WTC11 (cell line): ENCODE data around the gene PLD1. TPM values are rescaled to one million over a fixed set of nuclear protein-coding genes. Genes with fewer than 3 reads are reported as not detected.

Experiments
- ATAC-seq: fragments of 200-7000 bp; cut with Tn5 transposase; 2 replicates; pipeline ENCODE4 v1.10.0; 2021; ENCODE audit warnings: mild to moderate bottlenecking, moderate library complexity
- CTCF ChIA-PET: fragments of 300-600 bp; sonication (Branson Sonifier 250); formaldehyde crosslinking; loops from one replicate; lab custom pipeline; 2021; ENCODE audit warnings: antibody characterized with exemption; lab: Charles Lee
- POLR2A ChIA-PET: fragments of 350-600 bp; sonication (Branson Sonifier 250); formaldehyde crosslinking; loops from one replicate; lab custom pipeline; 2021; ENCODE audit warnings: antibody characterized with exemption; lab: Charles Lee
- DNase-seq: peaks from one replicate; pipeline ENCODE4 v3.0.0; 2021; ENCODE audit warnings: low spot score
- H3K27ac Mint-ChIP-seq: 2 replicates; pipeline ENCODE4 v1.8.0; 2021; ENCODE audit warnings: mixed read lengths
- H3K27me3 Mint-ChIP-seq: 2 replicates; pipeline ENCODE4 v1.8.0; 2021; ENCODE audit warnings: low read depth, mild to moderate bottlenecking, moderate library complexity, mixed read lengths
- H3K36me3 Mint-ChIP-seq: 2 replicates; pipeline ENCODE4 v1.8.0; 2021; ENCODE audit warnings: mixed read lengths
- H3K4me1 Mint-ChIP-seq: 2 replicates; pipeline ENCODE4 v1.8.0; 2022; ENCODE audit warnings: mixed read lengths
- H3K4me3 Mint-ChIP-seq: 2 replicates; pipeline ENCODE4 v1.8.0; 2021; ENCODE audit warnings: mild to moderate bottlenecking, moderate library complexity, mixed read lengths
- H3K9me3 Mint-ChIP-seq: 2 replicates; pipeline ENCODE4 v1.8.0; 2021; ENCODE audit warnings: mixed read lengths
- ARID4B ChIP-seq: sonication (generic); formaldehyde crosslinking; IDR thresholded peaks from 2 replicates; pipeline ENCODE4 v1.8.0; 2023; ENCODE audit warnings: missing genetic modification reagents, mild to moderate bottlenecking, borderline replicate concordance
- FOXP4 ChIP-seq: sonication (generic); formaldehyde crosslinking; IDR thresholded peaks from 2 replicates; pipeline ENCODE4 v1.8.0; 2022; ENCODE audit warnings: mild to moderate bottlenecking, missing genetic modification reagents
- JUN ChIP-seq: sonication (generic); formaldehyde crosslinking; IDR thresholded peaks from 2 replicates; pipeline ENCODE4 v1.8.0; 2023; ENCODE audit warnings: mild to moderate bottlenecking, missing genetic modification reagents
- KAT7 ChIP-seq: sonication (generic); formaldehyde crosslinking; IDR thresholded peaks from 2 replicates; pipeline ENCODE4 v1.8.1; 2023; ENCODE audit warnings: missing genetic modification reagents, mild to moderate bottlenecking, borderline replicate concordance
- NR1H2 ChIP-seq: sonication (generic); formaldehyde crosslinking; IDR thresholded peaks from 2 replicates; pipeline ENCODE4 v1.9.0; 2021; ENCODE audit warnings: mild to moderate bottlenecking, moderate library complexity, missing genetic modification reagents
- NR3C1 ChIP-seq: sonication (generic); formaldehyde crosslinking; conservative IDR thresholded peaks from 2 replicates; pipeline ENCODE4 v1.8.1; 2023; ENCODE audit warnings: low read depth, mild to moderate bottlenecking, missing genetic modification reagents
- PRRX2 ChIP-seq: fragments of 250-450 bp; sonication (Bioruptor Pico); IDR thresholded peaks from 2 replicates; pipeline ENCODE4 v1.8.0; 2021; ENCODE audit warnings: mild to moderate bottlenecking
- ZBTB21 ChIP-seq: sonication (generic); formaldehyde crosslinking; IDR thresholded peaks from 2 replicates; pipeline ENCODE4 v1.8.1; 2023; ENCODE audit warnings: mild to moderate bottlenecking, missing genetic modification reagents, borderline replicate concordance
- ZBTB43 ChIP-seq: sonication (generic); formaldehyde crosslinking; IDR thresholded peaks from 2 replicates; pipeline ENCODE4 v1.8.1; 2023; ENCODE audit warnings: mild to moderate bottlenecking, missing genetic modification reagents
- ZMAT4 ChIP-seq: fragments of 250-450 bp; sonication (Bioruptor Pico); IDR thresholded peaks from 2 replicates; pipeline ENCODE4 v1.9.0; 2021; ENCODE audit warnings: mild to moderate bottlenecking
- ZNF232 ChIP-seq: sonication (generic); formaldehyde crosslinking; IDR thresholded peaks from 2 replicates; pipeline ENCODE4 v1.8.0; 2022; ENCODE audit warnings: mild to moderate bottlenecking, missing genetic modification reagents
- ZNF281 ChIP-seq: sonication (generic); formaldehyde crosslinking; IDR thresholded peaks from 2 replicates; pipeline ENCODE4 v1.8.0; 2023; ENCODE audit warnings: mild to moderate bottlenecking, missing genetic modification reagents
- ZNF425 ChIP-seq: fragments of 250-450 bp; sonication (Bioruptor Pico); conservative IDR thresholded peaks from 2 replicates; pipeline ENCODE4 v1.9.0; 2021; ENCODE audit warnings: mild to moderate bottlenecking
- ZNF532 ChIP-seq: fragments of 250-450 bp; sonication (Bioruptor Pico); IDR thresholded peaks from 2 replicates; pipeline ENCODE4 v1.9.0; 2021; ENCODE audit warnings: mild to moderate bottlenecking, borderline replicate concordance
- total RNA-seq: library from RNA; stranded (reverse); gene quantifications from 3 replicates; pipeline ENCODE4 v1.2.3, GENCODE V29; 2021

Gene PLD1
- total RNA-seq, 1 experiment from 2014 or later = 4.0 TPM

- ChIA-PET POLR2A (no interaction called here), CTCF (interaction anchor here (1.6 kb wide), 1 partner anchor 21 kb away, joined by 3 read pairs; no protein-coding TSS in a partner anchor)
- Mint-ChIP-seq H3K27me3 (peaks cover 2% of the 10 kb centered on the region; the same call in 1 of the 2 replicates), H3K4me3 (no peak overlapping the region), H3K4me1 (no peaks in the 10 kb centered on the region), H3K36me3 (peaks cover 34% of the 10 kb centered on the region), H3K9me3 (peaks cover 45% of the 10 kb centered on the region), H3K27ac (no peak overlapping the region)
- TF ChIP-seq ZMAT4 (CRISPR knock-in tag) (no peak), ARID4B (CRISPR knock-in tag) (no peak), NR1H2 (CRISPR knock-in tag) (no peak), ZNF281 (no peak), JUN (no peak)
- DNase-seq (no peak), ATAC-seq (no peak)
These were observed 40.8 kb upstream of the PLD1 start for GRCh38 chr3:171850960-171851659.

- Mint-ChIP-seq H3K27me3 (peaks cover 2% of the 10 kb centered on the region; the same call in 1 of the 2 replicates), H3K4me1 (no peaks in the 10 kb centered on the region), H3K36me3 (peaks cover 31% of the 10 kb centered on the region), H3K4me3 (no peak overlapping the region), H3K27ac (no peak overlapping the region), H3K9me3 (peaks cover 44% of the 10 kb centered on the region)
- ATAC-seq (no peak), DNase-seq (no peak)
- ChIA-PET CTCF (interaction anchor here (1.2 to 1.6 kb wide), 2 partner anchors 12 to 21 kb away, joined by 3 read pairs; no protein-coding TSS in a partner anchor), POLR2A (no interaction called here)
- TF ChIP-seq PRRX2 (CRISPR knock-in tag) (no peak), ZNF232 (CRISPR knock-in tag) (no peak), ZNF425 (no peak), FOXP4 (CRISPR knock-in tag) (no peak), ZNF532 (no peak), NR3C1 (CRISPR knock-in tag) (no peak), ZBTB21 (no peak), KAT7 (no peak), ZBTB43 (CRISPR knock-in tag) (no peak), JUN (no peak)
These were observed 40.2 kb upstream of the PLD1 start for GRCh38 chr3:171850320-171850959.
